IMR-90 (cell line): ENCODE results near the gene CAPN10. TPM values are rescaled to one million over a fixed set of nuclear protein-coding genes. Genes with fewer than 3 reads are reported as not detected.

ENCODE experiments used
- ATAC-seq: fragments of 200-7000 bp; cut with Tn5 transposase; 2 replicates; pipeline ENCODE4 v1.9.1; 2020; ENCODE audit warnings: low read depth, mild to moderate bottlenecking, moderate library complexity
- BruUV-seq: library from RNA; stranded (reverse); fragments of 400-500 nt; replicated peaks from 2 replicates; lab custom pipeline; 2021; lab: Mats Ljungman, UMichigan
- CTCF ChIA-PET: fragments of 300-600 bp; formaldehyde crosslinking; extraction: SDS; loops from one replicate; lab custom pipeline; 2021; ENCODE audit warnings: antibody characterized with exemption; lab: Yijun Ruan, JAX
- POLR2A ChIA-PET: fragments of 300-600 bp; sonication (Branson Sonifier 250); formaldehyde crosslinking; loops from one replicate; lab custom pipeline; 2022; ENCODE audit warnings: antibody characterized with exemption; ENCODE audit not compliant: unreplicated experiment; lab: Charles Lee
- DNase-seq: peaks from one replicate; pipeline ENCODE4 v3.0.0; 2013
- H2AFZ ChIP-seq: replicated peaks from 2 replicates; pipeline ENCODE3; 2013; ENCODE audit warnings: low read length, mild to moderate bottlenecking; ENCODE audit not compliant: poor library complexity
- H2AK5ac ChIP-seq: 2 replicates; pipeline ENCODE4 v1.6.1; 2013; ENCODE audit warnings: low read depth, low read length, inconsistent platforms
- H2AK9ac ChIP-seq: replicated peaks from 2 replicates; pipeline ENCODE3; 2013; ENCODE audit warnings: mild to moderate bottlenecking, low read depth, low read length, moderate library complexity; ENCODE audit not compliant: poor library complexity
- H2BK120ac ChIP-seq: 2 replicates; pipeline ENCODE4 v1.6.1; 2013; ENCODE audit warnings: low read depth, low read length, inconsistent platforms
- H2BK15ac ChIP-seq: 3 replicates; pipeline ENCODE4 v1.6.1; 2013; ENCODE audit warnings: low read depth, low read length, inconsistent platforms
- H2BK20ac ChIP-seq: 2 replicates; pipeline ENCODE4 v1.6.1; 2013; ENCODE audit warnings: low read depth, mild to moderate bottlenecking, inconsistent platforms, low read length, moderate library complexity
- H2BK5ac ChIP-seq: 2 replicates; pipeline ENCODE4 v1.6.1; 2013; ENCODE audit warnings: mild to moderate bottlenecking, low read depth, low read length, inconsistent platforms; ENCODE audit not compliant: poor library complexity, severe bottlenecking
- H3K14ac ChIP-seq: replicated peaks from 2 replicates; pipeline ENCODE4 v1.6.1; 2013; ENCODE audit warnings: low read depth, low read length, inconsistent platforms
- H3K18ac ChIP-seq: 2 replicates; pipeline ENCODE4 v1.6.1; 2013; ENCODE audit warnings: low read depth, low read length, control low read depth
- H3K23ac ChIP-seq: 2 replicates; pipeline ENCODE4 v1.6.1; 2013; ENCODE audit warnings: low read depth, low read length, inconsistent platforms
- H3K27ac ChIP-seq: 2 replicates; pipeline ENCODE4 v1.5.1; 2013; ENCODE audit warnings: mild to moderate bottlenecking, control low read depth, low read length; ENCODE audit not compliant: insufficient read depth
- H3K27me3 ChIP-seq: 2 replicates; pipeline ENCODE4 v1.6.1; 2013; ENCODE audit warnings: low read length; ENCODE audit not compliant: control insufficient read depth, insufficient read depth
- H3K36me3 ChIP-seq: 2 replicates; pipeline ENCODE4 v1.6.1; 2013; ENCODE audit warnings: low read length, mixed read lengths; ENCODE audit not compliant: control insufficient read depth, insufficient read depth
- H3K4ac ChIP-seq: 2 replicates; pipeline ENCODE4 v1.6.1; 2013; ENCODE audit warnings: low read depth, low read length, inconsistent platforms
- H3K4me1 ChIP-seq: 2 replicates; pipeline ENCODE4 v1.6.1; 2013; ENCODE audit warnings: low read length, mixed read lengths; ENCODE audit not compliant: control insufficient read depth, insufficient read depth
- H3K4me2 ChIP-seq: 2 replicates; pipeline ENCODE4 v1.6.1; 2013; ENCODE audit warnings: low read depth, mild to moderate bottlenecking, control low read depth, low read length, moderate library complexity
- H3K4me3 ChIP-seq: 2 replicates; pipeline ENCODE4 v1.5.1; 2013; ENCODE audit warnings: low read depth, mild to moderate bottlenecking, control low read depth, low read length, moderate library complexity; ENCODE audit not compliant: insufficient read depth
- H3K56ac ChIP-seq: 2 replicates; pipeline ENCODE4 v1.6.1; 2013; ENCODE audit warnings: low read length, inconsistent platforms; ENCODE audit not compliant: insufficient read depth; ENCODE audit errors: extremely low read depth
- H3K79me1 ChIP-seq, 2 experiments: 2 replicates each; pipeline ENCODE4 v1.6.1; 2013; ENCODE audit warnings: low read length in 2 of 2, inconsistent platforms in 1 of 2, low read depth in 1 of 2
- H3K9ac ChIP-seq: 2 replicates; pipeline ENCODE4 v1.6.1; 2013; ENCODE audit warnings: low read depth, low read length, control low read depth
- H3K9me1 ChIP-seq: 2 replicates; pipeline ENCODE4 v1.6.1; 2013; ENCODE audit warnings: low read length, inconsistent platforms; ENCODE audit not compliant: insufficient read depth
- H3K9me3 ChIP-seq: 2 replicates; pipeline ENCODE4 v1.6.1; 2013; ENCODE audit warnings: low read length; ENCODE audit not compliant: control insufficient read depth, insufficient read depth
- H4K20me1 ChIP-seq: 2 replicates; pipeline ENCODE4 v1.6.1; 2013; ENCODE audit warnings: low read length, inconsistent platforms; ENCODE audit not compliant: insufficient read depth
- H4K5ac ChIP-seq: 2 replicates; pipeline ENCODE4 v1.6.1; 2013; ENCODE audit warnings: mild to moderate bottlenecking, low read depth, low read length, control low read depth
- H4K8ac ChIP-seq, 2 experiments: 2 replicates each; pipeline ENCODE4 v1.6.1; 2013; ENCODE audit warnings: low read depth in 2 of 2, low read length in 2 of 2, control low read depth in 1 of 2, inconsistent platforms in 1 of 2
- H4K91ac ChIP-seq: 2 replicates; pipeline ENCODE4 v1.6.1; 2013; ENCODE audit warnings: low read depth, low read length, inconsistent platforms; ENCODE audit not compliant: insufficient read depth
- BHLHE40 ChIP-seq: fragments of 150-350 bp; IDR thresholded peaks from 2 replicates; pipeline ENCODE4 v1.6.1; 2016; ENCODE audit warnings: mild to moderate bottlenecking, low read depth, low read length
- CEBPB ChIP-seq: IDR thresholded peaks from 2 replicates; pipeline ENCODE4 v1.6.1; 2012; ENCODE audit warnings: low read depth, low read length, improper control_type of control experiment
- CHD1 ChIP-seq: IDR thresholded peaks from 2 replicates; pipeline ENCODE4 v1.6.1; 2012; ENCODE audit warnings: low read depth, low read length, improper control_type of control experiment
- FOS ChIP-seq: fragments of 150-350 bp; IDR thresholded peaks from 2 replicates; pipeline ENCODE4 v1.6.1; 2016; ENCODE audit warnings: low read depth, low read length
- MAFK ChIP-seq: IDR thresholded peaks from 2 replicates; pipeline ENCODE4 v1.6.1; 2012; ENCODE audit warnings: low read depth, low read length, improper control_type of control experiment
- MAZ ChIP-seq: IDR thresholded peaks from 2 replicates; pipeline ENCODE4 v1.6.1; 2012; ENCODE audit warnings: low read depth, mild to moderate bottlenecking, low read length, improper control_type of control experiment, moderate library complexity, borderline replicate concordance
- MXI1 ChIP-seq: IDR thresholded peaks from 2 replicates; pipeline ENCODE4 v1.6.1; 2012; ENCODE audit warnings: low read depth, mild to moderate bottlenecking, low read length, moderate library complexity, borderline replicate concordance
- NFE2L2 ChIP-seq: fragments of 150-350 bp; IDR thresholded peaks from 2 replicates; pipeline ENCODE4 v1.6.1; 2016; ENCODE audit warnings: low read depth, mild to moderate bottlenecking, low read length
- RAD21 ChIP-seq: IDR thresholded peaks from 2 replicates; pipeline ENCODE4 v1.6.1; 2012; ENCODE audit warnings: low read length, improper control_type of control experiment
- RCOR1 ChIP-seq: IDR thresholded peaks from 2 replicates; pipeline ENCODE4 v1.6.1; 2012; ENCODE audit warnings: mild to moderate bottlenecking, low read length, improper control_type of control experiment; ENCODE audit not compliant: insufficient replicate concordance
- RFX5 ChIP-seq: IDR thresholded peaks from 2 replicates; pipeline ENCODE4 v1.8.0; 2012; ENCODE audit warnings: low read depth, mild to moderate bottlenecking, low read length, moderate library complexity
- SMC3 ChIP-seq: fragments of 150-350 bp; IDR thresholded peaks from 2 replicates; pipeline ENCODE4 v1.6.1; 2016; ENCODE audit warnings: low read depth, mild to moderate bottlenecking, antibody characterized with exemption, low read length, moderate library complexity
- WGBS, 2 experiments: methylation state at CpG; one replicate each; pipeline versions ENCODE4 v1.1.5 to v1.1.7; 2013; ENCODE audit warnings: missing lambda C conversion rate in 2 of 2; ENCODE audit not compliant: insufficient read length in 1 of 2; ENCODE audit errors: extremely low coverage in 2 of 2; 5-methylcytosine and 5-hydroxymethylcytosine counted together
- dilution Hi-C: fragments of 300-500 bp; cut with HindIII; formaldehyde crosslinking; loops from one replicate; pipeline ENCODE4 v1.14.3; 2018; ENCODE audit warnings: low sequenced_read_pairs; ENCODE audit not compliant: unreplicated experiment
- in situ Hi-C: fragments of 300-500 bp; cut with MboI; formaldehyde crosslinking; loops from 3 replicates; pipeline ENCODE4 v1.14.3; 2019; ENCODE audit warnings: low sequenced_read_pairs, inconsistent platforms, mixed read lengths
- intact Hi-C: fragments of 100-400 bp; cut with micrococcal nuclease; formaldehyde crosslinking; loops from 2 replicates; pipeline ENCODE4 v1.10.0; 2022
- polyA plus RNA-seq, 3 experiments: library from polyadenylated mRNA; depleted of rRNA; stranded (reverse); fragments of >200 nt; gene quantifications; 2 replicates each; pipeline ENCODE4 v1.2.3, GENCODE V29; 2012; ENCODE audit warnings: low replicate concordance in 1 of 3
- total RNA-seq: library from RNA; depleted of rRNA; stranded (reverse); fragments of >200 nt; gene quantifications from 2 replicates; pipeline ENCODE4 v1.2.3, GENCODE V29; 2012
- TF ChIP-seq, protein P1 (sequence below): fragments of 150-350 bp; IDR thresholded peaks from 2 replicates; pipeline ENCODE4 v1.6.1; 2017; ENCODE audit warnings: mild to moderate bottlenecking, antibody characterized with exemption, low read length, low read depth
- TF ChIP-seq, protein P2 (sequence below): conservative IDR thresholded peaks from 2 replicates; pipeline ENCODE4 v1.5.1; 2012; ENCODE audit warnings: mild to moderate bottlenecking, low read depth, low read length, improper control_type of control experiment
- TF ChIP-seq, protein P3 (sequence below): fragments of 150-350 bp; IDR thresholded peaks from 2 replicates; pipeline ENCODE4 v1.6.1; 2016; ENCODE audit warnings: low read depth, mild to moderate bottlenecking, low read length, moderate library complexity, borderline replicate concordance

The CAPN10 gene
- total and polyA plus RNA-seq, 2 of the 4 experiments (the other 2 are of a cell fraction), result 6.3 to 20.9 TPM

DNA sequence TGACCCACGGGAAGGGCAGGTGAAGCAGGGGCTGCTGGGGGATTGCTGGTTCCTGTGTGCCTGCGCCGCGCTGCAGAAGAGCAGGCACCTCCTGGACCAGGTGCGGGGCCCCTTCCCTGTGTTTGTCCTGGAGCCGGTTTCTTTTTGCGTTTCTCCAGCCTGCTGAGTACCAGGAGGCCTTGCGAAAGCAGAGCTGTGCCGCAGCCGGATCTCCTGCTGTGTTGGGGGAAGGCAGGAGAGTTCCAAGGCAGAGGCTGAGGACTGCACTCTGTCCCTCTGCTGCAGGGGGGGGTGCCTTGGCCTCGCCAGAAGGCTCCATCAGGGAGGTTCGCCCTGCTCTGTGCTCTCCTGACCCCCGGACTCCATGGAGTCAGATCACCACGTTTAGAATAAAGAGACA lies 2.8 kb downstream of the CAPN10 start:
- H2AFZ ChIP-seq, result no peak overlapping the region
- no TSS peak for BruUV-seq
- in situ Hi-C loops, result no loop called here
- ChIA-PET POLR2A (interaction anchor here (0.6 kb wide), 1 partner anchor 60 kb away, joined by 3 read pairs; no protein-coding TSS in a partner anchor), CTCF (no interaction called here)
- H3K36me3 ChIP-seq, result peaks cover 23% of the 10 kb centered on the region
- intact Hi-C loops, result no loop called here
- no peak overlapping the region for H2BK15ac ChIP-seq
- H3K56ac ChIP-seq, result no peak overlapping the region
- no peak overlapping the region for H2BK120ac ChIP-seq
- peaks cover 19% of the 10 kb centered on the region; the same call in 1 of the 2 replicates for H3K9me1 ChIP-seq
- H2BK5ac ChIP-seq, result no peak overlapping the region
- H3K4me3 ChIP-seq, result no peak overlapping the region
- no peak overlapping the region for H4K91ac ChIP-seq
- H3K18ac ChIP-seq, result no peak overlapping the region
- TF ChIP-seq, protein P1, sequence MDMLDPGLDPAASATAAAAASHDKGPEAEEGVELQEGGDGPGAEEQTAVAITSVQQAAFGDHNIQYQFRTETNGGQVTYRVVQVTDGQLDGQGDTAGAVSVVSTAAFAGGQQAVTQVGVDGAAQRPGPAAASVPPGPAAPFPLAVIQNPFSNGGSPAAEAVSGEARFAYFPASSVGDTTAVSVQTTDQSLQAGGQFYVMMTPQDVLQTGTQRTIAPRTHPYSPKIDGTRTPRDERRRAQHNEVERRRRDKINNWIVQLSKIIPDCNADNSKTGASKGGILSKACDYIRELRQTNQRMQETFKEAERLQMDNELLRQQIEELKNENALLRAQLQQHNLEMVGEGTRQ, result no peak
- TF ChIP-seq MXI1, result no peak
- TF ChIP-seq SMC3, result no peak
- TF ChIP-seq RAD21, result no peak
- no peak for TF ChIP-seq RFX5
- no peak for TF ChIP-seq CEBPB
- TF ChIP-seq MAZ, result no peak
- no peak for TF ChIP-seq NFE2L2
- TF ChIP-seq, protein P2, sequence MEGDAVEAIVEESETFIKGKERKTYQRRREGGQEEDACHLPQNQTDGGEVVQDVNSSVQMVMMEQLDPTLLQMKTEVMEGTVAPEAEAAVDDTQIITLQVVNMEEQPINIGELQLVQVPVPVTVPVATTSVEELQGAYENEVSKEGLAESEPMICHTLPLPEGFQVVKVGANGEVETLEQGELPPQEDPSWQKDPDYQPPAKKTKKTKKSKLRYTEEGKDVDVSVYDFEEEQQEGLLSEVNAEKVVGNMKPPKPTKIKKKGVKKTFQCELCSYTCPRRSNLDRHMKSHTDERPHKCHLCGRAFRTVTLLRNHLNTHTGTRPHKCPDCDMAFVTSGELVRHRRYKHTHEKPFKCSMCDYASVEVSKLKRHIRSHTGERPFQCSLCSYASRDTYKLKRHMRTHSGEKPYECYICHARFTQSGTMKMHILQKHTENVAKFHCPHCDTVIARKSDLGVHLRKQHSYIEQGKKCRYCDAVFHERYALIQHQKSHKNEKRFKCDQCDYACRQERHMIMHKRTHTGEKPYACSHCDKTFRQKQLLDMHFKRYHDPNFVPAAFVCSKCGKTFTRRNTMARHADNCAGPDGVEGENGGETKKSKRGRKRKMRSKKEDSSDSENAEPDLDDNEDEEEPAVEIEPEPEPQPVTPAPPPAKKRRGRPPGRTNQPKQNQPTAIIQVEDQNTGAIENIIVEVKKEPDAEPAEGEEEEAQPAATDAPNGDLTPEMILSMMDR, result no peak
- no peak for TF ChIP-seq BHLHE40
- no peak for TF ChIP-seq RCOR1
- TF ChIP-seq, protein P3, sequence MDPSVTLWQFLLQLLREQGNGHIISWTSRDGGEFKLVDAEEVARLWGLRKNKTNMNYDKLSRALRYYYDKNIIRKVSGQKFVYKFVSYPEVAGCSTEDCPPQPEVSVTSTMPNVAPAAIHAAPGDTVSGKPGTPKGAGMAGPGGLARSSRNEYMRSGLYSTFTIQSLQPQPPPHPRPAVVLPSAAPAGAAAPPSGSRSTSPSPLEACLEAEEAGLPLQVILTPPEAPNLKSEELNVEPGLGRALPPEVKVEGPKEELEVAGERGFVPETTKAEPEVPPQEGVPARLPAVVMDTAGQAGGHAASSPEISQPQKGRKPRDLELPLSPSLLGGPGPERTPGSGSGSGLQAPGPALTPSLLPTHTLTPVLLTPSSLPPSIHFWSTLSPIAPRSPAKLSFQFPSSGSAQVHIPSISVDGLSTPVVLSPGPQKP, result no peak
- no peak for TF ChIP-seq FOS
- TF ChIP-seq MAFK, result no peak
- TF ChIP-seq CHD1, result no peak
- no peak overlapping the region for H3K27ac ChIP-seq
- H3K23ac ChIP-seq, result no peak overlapping the region
- peaks cover 10% of the 10 kb centered on the region for H4K20me1 ChIP-seq
- ATAC-seq (no peak), DNase-seq (no peak)
- no peak overlapping the region for H4K8ac ChIP-seq
- no peak overlapping the region for H3K4me2 ChIP-seq
- H2AK5ac ChIP-seq, result no peak overlapping the region
- dilution Hi-C loops, result no loop called here
- no peak overlapping the region for H2AK9ac ChIP-seq
- H3K27me3 ChIP-seq, result no peaks in the 10 kb centered on the region
- no peak overlapping the region for H3K14ac ChIP-seq
- H2BK20ac ChIP-seq, result no peak overlapping the region
- 86% methylated on average over 7 of the region's 14 CpGs; no CpG with 5 or more reads in 1 of the 2 experiments for WGBS, 2 experiments
- no peaks in the 10 kb centered on the region for H3K9me3 ChIP-seq
- peaks cover 15% of the 10 kb centered on the region for H3K4me1 ChIP-seq
- peaks cover 24 to 65% of the 10 kb centered on the region in 2 experiments for H3K79me1 ChIP-seq
- no peak overlapping the region for H3K4ac ChIP-seq
- H3K9ac ChIP-seq, result no peak overlapping the region
- H4K5ac ChIP-seq, result no peak overlapping the region
